NCI-H1417 (cell line): ENCODE results near the gene ZNF778.

ENCODE experiments used
- DNase-seq, 3 experiments: peaks; one replicate each; lab custom pipeline; 2025; lab: John Stamatoyannopoulos, UW

ZNF778 gene

DNA sequence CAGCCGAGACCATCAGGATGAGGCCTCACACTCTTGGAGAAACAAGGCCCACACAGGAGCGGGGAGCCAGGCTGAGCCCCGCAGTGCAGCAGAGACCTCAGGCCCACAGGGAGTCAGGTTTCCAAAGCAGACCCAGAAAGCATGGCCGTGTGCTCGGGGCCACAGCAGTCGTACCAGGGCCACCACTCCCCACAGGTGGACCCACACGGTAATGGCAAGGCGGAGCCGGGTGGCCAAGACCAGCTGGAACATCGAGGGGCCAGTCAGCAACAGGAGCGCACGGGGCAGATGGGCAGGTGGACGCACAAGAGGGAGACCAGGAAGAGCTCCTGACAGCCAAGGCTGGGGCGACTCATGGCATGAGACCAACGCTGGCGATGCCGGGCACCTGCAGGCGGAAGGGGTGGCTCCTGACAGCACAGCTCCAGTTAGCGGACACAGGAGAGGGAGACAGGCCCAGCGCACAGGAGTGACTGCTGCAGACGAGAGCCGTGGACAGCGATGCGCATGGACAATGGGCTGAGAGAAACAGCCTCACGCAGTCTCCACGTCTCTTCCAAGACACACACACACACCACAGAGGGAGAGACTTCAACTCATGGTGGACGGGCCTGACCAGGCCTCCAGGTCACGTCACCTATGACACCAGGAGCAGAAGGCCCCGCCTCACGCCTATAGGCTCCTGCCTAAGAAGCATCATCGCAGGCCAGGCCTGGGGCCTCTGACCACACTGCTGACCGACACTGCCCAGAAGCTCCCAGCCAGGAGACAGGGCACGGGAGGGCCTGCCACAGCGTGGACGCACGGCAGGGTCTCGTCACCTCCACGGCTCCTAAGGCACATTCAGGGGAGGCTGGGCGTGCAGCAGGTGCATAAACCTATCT lies 58.6 kb downstream of the ZNF778 start:
- no peak for DNase-seq

DNA sequence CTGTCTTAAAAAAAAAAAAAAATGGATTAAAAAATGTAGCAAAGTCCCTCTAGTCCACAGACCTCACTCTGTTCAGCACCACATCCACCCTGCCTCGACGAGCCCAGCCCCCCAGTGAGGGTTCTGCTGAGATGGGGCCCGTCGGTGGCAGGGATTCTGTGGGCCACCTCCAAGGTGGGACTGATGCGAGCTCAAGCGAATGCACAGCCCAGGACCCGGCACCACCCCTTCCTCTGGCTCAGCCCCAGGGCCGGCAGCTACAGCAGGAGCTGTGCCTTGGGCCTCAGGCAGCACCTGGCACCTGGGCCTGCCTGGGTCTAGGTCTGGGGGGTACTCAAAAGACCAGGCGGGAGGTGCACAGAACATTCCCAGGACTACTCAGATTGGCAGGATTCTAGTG lies 59.5 kb downstream of the ZNF778 start:
- no peak for DNase-seq

DNA sequence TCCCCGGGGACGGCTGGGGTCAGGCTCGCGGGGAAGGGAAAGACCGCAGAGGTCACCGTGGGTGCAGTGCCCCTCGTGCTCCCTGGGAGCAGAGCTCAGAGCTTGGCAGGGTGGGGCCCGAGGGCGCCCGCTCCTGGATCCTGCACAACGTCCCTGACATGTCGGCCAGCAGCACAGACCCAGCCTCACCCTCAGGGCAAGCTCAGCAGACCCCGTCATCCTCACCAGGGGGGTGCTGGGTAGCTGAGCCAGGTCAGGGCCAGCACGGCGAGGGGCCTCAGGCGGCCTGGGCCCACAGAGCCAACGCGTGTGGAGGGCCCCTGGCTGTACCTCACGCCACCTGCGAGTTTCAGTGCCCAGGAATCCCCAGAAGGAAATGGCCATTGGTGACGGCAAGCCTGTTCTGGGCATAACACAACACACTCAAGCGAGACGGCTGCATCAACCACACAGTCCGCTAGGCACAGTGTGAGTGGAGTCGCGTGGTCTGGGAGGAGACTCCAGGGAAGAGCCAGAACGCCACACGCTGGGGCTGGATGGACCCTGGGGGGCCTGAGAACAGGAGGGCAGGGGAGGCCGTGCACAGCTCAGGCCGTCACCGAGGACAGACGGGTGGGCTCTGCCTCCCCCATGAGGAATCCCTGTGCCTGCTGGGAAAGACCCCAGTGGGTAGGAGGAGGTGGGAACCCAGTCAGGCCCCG lies 60.3 kb downstream of the ZNF778 start:
- no peak for DNase-seq

DNA sequence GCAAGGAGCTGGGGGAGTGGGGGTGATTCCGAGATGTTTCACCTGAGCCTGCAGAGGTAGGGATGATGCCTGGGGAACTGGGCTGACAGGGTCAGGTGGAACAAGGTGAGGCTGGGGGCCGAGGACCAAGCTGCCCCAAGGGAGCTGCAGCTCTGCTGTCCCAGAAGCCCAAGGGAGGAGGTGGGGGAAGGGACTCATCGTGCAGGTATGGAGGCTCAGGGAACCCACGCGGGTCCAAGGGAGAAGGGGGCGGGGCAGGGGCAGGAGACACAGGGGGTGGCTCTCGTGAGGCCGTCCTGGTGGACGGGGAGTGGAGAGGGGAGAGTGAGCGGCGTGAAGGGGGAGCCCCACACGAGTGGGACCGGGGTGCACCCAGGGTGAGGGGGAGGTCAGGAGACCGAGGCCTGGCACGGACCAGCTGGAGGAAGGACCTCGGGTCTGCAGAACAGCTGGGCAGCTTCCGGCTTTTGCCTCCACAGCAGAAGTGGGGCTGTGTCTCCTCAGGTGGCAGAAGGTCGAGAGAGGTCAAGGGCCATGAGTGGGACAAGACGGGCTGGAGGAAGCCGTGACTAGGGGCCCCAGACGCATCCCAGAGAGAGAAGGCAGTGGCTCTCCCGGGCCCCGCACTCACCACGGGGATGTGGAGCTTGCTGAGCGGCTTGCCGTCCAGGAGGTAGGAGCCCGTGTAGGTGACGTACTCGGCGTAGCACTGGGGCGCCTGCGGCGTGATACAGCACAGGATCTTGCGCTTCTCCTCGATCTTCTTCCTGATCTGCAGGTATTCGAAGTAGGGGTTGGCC lies 61.1 kb downstream of the ZNF778 start:
- DNase-seq, result no peak

DNA sequence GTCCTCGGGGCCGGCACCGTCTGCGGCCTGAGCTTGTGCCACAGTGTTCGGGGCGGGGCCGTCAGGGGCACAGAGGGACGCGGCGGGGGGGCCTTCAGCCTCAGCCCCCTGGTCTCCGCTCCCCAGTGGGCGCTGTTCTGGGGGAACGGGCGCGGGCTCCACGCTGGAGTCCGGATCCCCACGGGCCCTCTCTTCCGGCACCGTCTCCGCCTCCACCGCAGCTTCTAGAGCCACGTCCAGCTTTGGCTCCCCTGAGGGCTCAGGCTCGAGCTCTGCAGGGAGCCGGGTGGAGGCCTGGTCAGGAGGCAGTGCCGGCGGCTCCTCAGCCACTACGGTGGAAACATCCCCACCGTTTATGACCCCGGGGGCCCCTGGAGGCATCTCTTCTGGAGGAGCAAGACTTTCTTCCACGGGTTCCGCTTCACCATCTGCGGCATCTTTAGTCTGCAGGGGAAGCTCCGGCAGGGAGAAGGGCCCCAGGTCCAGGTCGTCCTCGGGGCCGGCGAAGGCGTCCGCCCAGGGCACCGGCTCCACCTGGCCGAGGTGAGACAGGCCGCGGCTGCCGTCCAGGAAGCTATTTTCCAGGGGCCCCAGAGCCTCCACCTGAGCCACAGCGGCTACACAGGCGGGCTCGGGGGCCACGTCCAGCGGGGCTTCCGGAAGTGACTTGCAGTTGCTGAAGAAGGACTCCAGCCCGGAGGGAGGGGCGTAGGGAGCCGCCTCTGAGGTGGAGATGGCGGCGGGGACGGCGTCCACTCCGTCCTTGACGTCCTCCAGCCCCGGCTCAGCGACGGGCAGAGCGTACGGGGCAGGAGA lies 62.4 kb downstream of the ZNF778 start:
- DNase-seq, result no peak

DNA sequence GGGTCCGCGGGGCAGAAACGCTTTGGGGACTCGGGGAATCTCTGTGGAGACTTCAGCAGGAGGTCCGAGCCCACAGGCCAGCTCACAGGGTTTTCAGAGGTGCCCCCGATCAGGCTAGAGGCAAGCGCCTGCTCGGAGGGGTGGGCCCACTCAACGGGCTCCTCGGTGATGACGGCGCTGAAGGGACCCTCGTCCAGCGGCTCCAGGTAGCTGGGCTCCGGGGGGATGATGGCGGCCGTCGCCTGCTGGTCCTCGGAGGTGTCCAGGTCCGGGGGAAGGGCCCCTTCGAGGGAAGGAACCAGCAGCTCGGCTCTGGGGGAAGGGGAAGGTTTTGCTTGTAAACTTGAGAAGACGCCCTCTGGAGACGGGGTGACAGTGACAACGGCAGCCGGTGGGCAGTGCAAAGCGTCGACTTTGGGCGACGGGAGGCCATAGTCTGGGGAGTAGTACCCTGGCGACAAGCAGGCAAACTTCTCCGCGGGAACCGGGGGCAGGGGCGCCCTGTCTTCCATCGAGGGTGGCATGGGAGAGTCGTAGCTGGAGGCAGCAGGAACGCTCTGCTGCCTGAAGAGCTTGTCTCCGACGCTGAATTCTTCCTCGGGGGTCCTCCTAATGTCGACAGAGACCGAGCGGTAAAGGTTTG lies 63.2 kb downstream of the ZNF778 start:
- DNase-seq, result no peak

DNA sequence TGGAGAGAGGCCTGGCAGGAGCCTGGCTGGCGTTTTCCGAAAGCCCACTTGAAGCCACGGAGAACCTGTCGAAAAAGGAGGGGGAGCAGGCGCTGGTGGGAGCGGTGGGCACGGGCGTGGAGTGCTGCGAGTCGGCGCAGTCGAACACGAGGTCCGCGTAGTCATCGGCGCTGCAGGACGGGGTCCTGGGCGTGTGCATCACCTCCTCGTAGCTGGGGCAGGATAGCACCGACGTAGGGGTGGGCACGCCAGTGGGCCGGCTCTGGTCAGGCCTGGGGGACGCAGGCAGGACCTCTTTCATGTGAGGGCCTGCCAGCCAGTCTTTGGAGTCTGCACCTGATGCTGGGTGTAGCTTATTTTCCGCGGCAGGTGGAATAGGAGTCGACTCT lies 63.7 kb downstream of the ZNF778 start:
- DNase-seq, result no peak

DNA sequence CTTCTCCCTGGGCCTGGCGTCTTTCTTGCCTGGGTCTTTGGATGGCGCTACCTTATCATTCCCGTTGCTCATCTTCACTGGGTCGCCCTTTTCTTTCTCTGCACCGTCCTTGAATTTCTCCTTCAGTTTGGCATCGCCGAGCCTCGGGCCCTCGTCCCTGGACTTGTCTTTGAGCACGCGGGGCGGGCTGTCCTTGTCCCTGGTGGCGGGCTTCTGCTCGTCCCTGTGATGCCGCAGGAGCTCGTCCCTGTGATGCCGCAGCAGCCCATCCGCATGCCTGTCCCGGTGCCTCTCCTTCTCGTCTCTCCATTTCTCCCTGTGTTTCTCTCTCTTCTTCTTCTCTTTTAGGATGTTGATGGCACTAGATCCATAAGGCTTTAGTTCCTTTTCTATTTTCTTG lies 64.3 kb downstream of the ZNF778 start:
- DNase-seq, result no peak

DNA sequence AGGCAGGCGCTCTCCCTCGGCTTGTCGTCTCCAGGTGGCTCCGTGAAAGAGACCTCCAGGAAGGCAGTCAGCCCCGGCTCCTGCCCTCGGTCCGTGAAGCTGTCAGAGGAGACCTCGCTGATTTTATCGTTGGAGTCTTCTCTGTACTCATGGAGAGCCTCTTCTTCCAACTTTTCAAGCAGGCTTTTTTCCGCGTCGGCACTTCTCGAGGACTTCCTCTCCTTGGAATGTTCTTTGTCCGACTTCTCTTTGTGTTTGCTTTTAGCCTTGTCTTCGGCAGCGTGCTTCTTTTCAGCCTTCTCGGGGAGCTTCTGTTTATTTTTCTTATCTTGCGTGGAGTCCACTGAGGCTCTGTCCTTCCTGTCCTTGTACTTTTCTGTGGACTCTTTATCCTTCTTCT lies 65.0 kb downstream of the ZNF778 start:
- no peak for DNase-seq

DNA sequence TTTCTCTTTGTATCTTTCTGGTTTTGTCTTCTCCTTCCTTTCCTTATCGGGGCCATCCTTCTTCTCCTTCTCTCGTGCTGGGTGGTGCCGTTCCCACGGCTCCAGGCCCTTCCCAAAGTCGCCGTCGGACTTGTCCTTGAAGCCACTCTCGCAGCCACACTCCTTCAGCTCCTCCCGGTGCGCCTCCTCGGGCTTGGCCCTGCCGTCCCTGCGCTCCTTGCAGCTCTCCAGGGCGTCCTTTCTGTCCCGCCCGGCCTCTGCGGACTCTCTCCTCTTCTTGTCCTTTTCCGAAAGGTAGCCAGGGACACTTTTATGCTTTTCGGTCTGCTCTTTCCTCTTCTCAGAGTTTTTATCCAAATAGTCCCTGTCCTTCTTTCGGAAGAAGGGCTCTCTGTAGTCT lies 65.9 kb downstream of the ZNF778 start:
- no peak for DNase-seq

DNA sequence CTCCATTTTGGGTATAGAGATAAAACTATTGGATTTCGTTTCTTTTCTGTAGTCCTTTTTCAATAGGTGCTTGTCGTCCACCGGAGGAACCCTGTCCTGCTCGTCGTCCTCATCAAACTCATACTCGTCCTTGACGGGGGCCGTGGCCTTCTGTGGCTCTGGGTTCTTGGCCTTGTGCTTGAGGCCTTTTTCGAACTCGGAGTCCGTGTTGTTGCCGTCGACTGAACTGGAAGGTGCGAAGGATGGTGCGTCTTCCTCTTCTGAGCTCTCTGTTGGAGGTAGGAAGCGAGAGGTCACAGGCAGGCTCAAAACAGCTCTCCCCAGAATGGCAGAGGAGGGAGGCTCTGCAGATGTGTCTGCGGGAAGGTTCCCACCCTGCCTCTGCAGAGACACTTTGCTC lies 67.9 kb downstream of the ZNF778 start:
- DNase-seq, result no peak

DNA sequence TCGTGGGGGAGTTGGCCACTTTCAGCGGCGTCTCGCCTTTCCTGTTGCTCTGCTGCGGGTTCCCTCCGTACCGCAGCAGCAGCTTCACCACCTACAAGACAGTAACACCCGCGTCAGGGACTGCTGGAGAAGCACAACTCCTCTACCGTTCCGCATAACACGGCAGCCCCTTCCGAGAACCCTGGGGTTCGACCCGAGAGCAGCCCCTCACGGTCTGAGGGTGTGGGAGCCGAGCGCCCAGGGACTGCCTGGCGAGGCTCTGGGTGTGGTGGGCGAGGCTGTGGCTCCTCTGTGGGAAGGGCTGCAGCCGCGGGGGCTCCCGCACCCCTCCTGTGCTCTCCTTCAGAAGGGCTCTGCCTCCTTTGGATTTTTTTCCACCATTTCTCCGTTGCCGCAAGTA lies 68.6 kb downstream of the ZNF778 start:
- DNase-seq, result no peak
